GM19328 (cell line): ENCODE measurements around the gene GPR15LG.
"Not testable (repeated sequence)": the region's sequence is repeated elsewhere in the genome, so short reads cannot be mapped to it uniquely, and the experiment has no call there.

Source experiments
- ATAC-seq: cut with Tn5 transposase; IDR thresholded peaks from one replicate; pipeline ENCODE4 v1.9.1; 2021; ENCODE audit warnings: mild to moderate bottlenecking, moderate library complexity; ENCODE audit not compliant: unreplicated experiment

The GPR15LG gene

GRCh38 chr10:84164442-84164841 is 9.2 kb upstream of the GPR15LG start:
- no peak for ATAC-seq

GRCh38 chr10:84166620-84167288 is 6.8 kb upstream of the GPR15LG start:
- ATAC-seq: no peak

- ATAC-seq: not testable (repeated sequence)
Measured at GRCh38 chr10:84167289-84167653, 6.3 kb upstream of the GPR15LG start.

GRCh38 chr10:84168382-84168781 is 5.2 kb upstream of the GPR15LG start:
- ATAC-seq: not testable (repeated sequence)

- ATAC-seq: not testable (repeated sequence)
Measured at GRCh38 chr10:84171237-84171636, 2.4 kb upstream of the GPR15LG start.

GRCh38 chr10:84171700-84172466 is 1.7 kb upstream of the GPR15LG start:
- ATAC-seq: not testable (repeated sequence)

- no peak for ATAC-seq
Measured at GRCh38 chr10:84172467-84173356, 889 bp upstream of the GPR15LG start.

- no peak for ATAC-seq
Measured at GRCh38 chr10:84175436-84175835, 1.8 kb downstream of the GPR15LG start.

GRCh38 chr10:84176351-84176750 is 2.8 kb downstream of the GPR15LG start:
- no peak for ATAC-seq

- no peak for ATAC-seq
Measured at GRCh38 chr10:84176836-84177474, 3.4 kb downstream of the GPR15LG start.

- peak; percentile 39 for ATAC-seq
Measured at GRCh38 chr10:84177541-84178141, 4.0 kb downstream of the GPR15LG start.

- ATAC-seq: no peak
Measured at GRCh38 chr10:84178160-84178609, 4.6 kb downstream of the GPR15LG start.

GRCh38 chr10:84179059-84179710 is 5.6 kb downstream of the GPR15LG start:
- peak; percentile 90 for ATAC-seq

- ATAC-seq: not testable (repeated sequence)
Measured at GRCh38 chr10:84180386-84180785, 6.8 kb downstream of the GPR15LG start.

- no peak for ATAC-seq
Measured at GRCh38 chr10:84181631-84182030, 8.0 kb downstream of the GPR15LG start.

- no peak for ATAC-seq
Measured at GRCh38 chr10:84184517-84184916, 10.9 kb downstream of the GPR15LG start.

GRCh38 chr10:84185526-84186175 is 12.1 kb downstream of the GPR15LG start:
- no peak for ATAC-seq

GRCh38 chr10:84188815-84189214 is 15.2 kb downstream of the GPR15LG start:
- ATAC-seq: no peak

GRCh38 chr10:84190621-84191020 is 17.0 kb downstream of the GPR15LG start:
- no peak for ATAC-seq
